NCI-H1930 (cell line): ENCODE data around the gene MCRS1.
A peak's percentile ranks its signal among the peaks of the same experiment; 100 is the strongest.

Experiments
- DNase-seq, 2 experiments: peaks; one replicate each; lab custom pipeline; 2025; lab: John Stamatoyannopoulos, UW

MCRS1 gene

DNA sequence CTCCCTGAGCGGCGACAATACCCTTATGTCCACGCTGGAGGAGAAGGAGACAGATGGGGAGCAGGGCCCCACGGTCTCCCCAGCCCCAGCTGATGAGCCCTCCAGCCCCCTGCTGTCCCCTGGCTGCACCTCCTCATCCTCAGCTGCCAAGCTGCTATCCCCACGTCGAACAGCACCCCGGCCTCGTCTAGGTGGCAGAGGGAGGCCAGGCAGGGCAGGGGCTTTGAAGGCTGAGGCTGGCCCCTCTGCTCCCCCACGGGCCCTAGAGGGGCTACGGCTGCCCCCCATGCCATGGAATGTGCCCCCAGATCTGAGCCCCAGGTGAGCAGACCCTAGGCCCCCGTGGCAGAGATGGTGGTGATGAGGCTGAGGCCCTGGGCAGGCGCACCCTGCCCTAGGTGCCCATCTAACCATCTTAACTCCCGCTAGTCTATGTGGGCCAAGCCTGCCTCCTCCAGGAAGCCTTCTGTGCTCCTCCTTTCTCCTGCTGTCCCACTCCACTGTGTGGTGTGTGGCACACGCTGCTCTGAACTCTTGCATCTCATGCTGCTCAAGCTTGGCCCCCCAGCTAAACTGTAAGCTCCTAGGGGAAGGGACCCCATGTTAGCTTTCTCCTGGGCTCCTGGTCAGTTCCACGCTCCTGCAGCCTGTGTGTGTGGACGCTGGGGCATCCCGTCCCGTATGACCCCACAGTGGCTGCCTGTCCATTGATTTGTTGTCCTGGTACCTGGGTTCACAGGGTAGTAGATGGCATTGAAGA lies 12.1 kb downstream of the MCRS1 start:
- no peak for DNase-seq

DNA sequence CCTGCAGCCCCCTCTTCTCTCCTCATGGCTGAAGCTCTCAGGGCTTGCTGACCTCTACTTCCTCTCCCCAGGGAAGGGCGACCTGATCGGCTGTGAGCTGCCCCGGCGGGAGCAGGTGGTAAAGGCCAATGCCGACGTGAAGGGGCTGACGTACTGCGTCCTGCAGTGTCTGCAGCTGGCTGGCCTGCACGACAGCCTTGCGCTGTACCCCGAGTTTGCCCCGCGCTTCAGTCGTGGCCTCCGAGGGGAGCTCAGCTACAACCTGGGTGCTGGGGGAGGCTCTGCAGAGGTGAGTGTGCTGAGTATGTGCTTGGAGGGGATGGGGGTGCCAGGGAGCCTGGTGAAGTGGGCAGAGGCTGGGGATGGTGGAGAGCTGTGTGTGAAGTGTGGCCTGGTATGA lies 13.7 kb downstream of the MCRS1 start:
- DNase-seq, result no peak

DNA sequence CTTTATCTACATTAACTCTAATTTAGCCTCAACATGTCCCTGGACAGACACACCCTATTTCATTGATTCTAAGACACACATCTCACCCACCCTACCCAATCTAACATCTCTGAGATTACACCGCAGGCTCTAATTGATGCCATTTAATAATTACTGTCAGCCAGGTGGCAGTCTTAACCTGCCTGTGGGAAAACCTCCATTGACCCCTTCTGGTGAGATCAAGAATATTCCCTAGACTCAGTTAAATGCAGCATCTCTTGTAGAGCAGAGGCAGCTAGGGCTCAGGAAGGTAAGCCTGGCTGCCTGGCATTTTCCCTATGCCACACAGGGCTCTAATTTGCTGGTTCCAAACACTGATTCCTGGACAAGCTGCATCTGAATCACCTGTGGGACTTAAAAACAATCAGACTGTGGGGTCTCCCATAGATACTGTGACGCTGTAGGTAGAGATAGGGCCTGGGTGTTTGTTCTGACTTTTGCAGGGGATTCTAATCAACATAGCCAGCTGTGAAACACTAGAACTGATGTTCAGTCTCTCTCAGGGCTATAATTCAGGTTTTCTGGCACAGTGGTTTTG lies 14.3 kb downstream of the MCRS1 start:
- peak; percentile 19 to 43 for DNase-seq

DNA sequence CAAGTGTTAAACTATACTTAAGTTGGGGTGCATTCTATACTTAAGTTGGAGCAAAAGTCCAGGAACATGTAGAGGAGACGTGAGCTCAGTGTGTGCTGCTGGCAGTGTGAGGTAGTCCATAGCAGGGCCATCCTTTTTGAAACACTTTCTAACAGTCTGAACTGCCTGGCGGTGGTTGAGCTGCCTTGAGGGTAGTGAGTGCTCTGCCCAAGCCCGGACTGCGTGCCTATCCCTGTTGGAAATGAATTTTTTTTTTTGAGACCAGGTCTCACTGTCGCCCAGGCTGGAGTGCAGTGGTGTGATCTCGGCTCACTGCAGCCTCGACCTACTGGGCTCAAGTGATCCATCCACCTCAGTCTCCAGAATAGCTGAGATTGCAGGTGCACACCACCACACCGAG lies 15.0 kb downstream of the MCRS1 start:
- no peak for DNase-seq

DNA sequence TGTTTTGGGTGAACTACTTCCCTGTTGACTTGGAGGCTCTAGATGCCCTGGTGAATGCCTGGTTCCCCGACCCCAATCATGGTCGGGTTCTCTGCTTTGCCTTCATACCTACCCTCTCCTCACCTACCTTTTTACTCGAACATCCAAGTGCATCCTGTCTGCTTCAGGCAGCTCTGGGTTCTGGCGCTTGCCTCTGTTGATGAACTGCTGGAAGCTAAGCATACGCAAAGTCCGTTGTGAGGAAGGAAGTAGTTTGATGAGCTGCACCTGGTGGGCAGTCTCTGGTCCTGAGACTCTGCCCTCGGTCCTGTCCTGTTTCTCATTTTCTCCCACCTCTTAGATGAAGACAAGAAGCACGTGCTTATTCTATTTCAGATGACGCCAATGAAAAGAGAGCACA lies 15.5 kb downstream of the MCRS1 start:
- DNase-seq, result no peak

DNA sequence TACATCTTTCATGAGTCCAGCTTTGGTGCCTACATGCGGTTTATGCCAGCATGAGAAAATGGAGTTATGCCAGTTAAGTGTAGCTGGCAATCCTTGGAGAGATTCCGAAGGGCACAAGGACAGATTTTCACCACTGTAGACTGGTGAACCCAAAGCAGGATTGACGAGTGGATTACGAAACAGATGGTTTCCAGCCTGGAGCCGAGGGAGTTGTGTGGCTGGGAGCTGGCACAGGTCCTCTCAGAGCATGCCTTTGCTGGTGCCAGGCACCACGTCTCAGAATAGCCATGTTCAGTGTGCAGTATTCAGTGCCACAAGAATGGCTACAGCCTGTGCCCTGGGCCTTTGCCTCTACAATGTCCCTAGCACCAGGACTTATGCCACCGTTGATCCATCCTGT lies 15.9 kb downstream of the MCRS1 start:
- no peak for DNase-seq

DNA sequence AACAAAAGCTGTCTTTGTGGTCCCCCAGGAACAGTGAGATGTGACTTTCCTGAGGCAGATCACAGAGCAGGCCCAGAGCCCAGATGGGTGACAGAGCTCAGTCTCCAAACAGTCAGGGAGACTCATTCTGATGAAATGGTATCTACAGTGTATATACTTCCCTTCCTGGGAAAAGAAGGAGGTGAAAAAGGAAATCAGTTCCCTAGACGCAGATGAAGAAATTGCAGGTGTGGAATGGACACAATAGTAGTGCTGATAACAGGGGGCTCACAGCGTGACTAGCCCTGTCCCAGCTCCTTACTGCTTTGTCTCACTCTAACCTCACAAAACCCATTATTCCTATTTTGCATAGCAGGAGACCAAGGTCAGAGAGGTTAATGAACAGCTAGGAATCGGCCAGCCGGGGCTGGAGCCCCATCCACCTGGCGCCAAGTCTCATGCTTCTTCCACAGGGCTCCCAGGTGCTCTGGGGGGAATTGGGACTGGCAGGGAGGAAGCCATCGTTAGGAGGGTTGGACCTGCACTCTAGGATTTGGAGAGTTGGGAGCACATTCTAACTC lies 17.2 kb downstream of the MCRS1 start:
- no peak for DNase-seq

DNA sequence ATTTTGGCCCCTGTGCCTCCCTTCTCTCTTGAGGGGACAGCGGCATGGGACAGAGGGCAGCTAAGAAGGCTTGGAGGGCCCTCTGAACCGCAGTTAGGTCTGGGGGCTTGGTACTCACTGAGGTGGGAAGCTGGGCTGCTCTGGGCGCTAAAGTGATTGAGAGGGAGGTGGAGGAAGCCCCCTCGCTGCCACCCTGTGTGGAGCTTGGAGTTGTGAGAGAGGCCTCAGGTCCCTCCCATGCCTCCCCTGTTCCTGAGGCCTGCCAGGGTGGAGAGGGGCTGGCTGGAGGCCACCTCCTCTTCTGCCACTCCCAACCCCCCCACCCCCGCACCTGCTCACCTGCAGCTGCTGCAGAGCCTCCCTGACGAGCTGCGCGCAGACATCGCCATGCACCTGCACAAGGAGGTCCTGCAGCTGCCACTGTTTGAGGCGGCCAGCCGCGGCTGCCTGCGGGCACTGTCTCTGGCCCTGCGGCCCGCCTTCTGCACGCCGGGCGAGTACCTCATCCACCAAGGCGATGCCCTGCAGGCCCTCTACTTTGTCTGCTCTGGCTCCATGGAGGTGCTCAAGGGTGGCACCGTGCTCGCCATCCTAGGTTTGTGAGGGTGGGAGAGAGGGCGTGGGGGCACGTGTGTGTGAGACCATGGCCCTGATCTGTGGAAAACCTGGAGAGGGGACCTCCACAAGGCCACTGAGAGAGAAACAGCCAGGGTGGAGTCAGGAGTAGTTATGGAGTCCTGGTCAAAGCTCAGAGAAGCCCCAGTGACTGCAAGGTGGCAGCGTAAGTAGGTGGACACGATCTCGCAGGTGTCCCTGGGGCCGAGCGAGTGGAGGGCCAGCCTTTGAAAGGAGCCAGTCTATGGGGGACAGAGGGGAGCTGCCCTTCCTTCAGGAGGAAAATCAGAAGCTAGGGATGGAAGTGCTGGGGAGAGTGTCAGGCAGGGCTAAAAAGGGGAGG lies 17.9 kb downstream of the MCRS1 start:
- no peak for DNase-seq

DNA sequence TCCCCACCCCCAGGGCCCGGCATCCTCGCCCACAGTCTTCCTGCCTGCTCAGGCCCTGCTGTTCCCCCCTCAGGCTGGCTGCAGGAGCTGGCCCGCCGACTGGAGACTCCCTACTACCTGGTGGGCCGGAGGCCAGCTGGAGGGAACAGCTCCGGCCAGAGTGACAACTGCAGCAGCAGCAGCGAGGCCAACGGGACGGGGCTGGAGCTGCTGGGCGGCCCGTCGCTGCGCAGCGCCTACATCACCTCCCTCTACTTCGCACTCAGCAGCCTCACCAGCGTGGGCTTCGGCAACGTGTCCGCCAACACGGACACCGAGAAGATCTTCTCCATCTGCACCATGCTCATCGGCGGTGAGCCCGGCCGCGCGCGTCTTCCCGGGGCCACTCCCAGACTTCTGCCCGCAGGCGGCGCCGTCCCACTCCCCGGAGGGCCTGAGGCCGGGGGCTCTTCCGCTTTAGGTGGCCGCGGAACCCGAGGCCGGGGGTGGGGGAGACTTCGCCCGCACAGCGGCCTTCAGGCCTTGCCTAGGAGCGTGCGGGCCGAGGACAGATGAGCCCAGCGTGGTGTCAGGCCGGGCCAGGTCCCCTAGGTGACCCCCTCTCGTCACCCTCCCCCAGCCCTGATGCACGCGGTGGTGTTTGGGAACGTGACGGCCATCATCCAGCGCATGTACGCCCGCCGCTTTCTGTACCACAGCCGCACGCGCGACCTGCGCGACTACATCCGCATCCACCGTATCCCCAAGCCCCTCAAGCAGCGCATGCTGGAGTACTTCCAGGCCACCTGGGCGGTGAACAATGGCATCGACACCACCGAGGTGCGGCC lies 18.9 kb downstream of the MCRS1 start:
- DNase-seq, result no peak

DNA sequence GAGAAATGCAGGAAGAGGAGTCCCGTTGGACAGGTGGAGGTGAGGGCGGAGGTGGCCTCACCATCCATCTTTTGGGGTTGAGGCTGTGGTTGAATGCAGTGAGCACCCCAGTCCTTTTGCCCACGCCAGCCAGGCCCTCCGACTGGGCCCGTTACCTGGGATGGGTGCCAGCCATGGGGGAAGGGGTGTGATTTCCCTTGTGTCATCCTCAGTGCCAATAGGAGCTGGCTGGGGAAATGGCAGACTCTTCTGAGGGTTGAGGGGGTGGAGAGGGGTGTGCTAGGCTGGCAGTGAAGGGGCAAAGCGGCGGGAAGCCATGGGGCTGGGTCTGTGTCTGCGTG lies 19.5 kb downstream of the MCRS1 start:
- no peak for DNase-seq

DNA sequence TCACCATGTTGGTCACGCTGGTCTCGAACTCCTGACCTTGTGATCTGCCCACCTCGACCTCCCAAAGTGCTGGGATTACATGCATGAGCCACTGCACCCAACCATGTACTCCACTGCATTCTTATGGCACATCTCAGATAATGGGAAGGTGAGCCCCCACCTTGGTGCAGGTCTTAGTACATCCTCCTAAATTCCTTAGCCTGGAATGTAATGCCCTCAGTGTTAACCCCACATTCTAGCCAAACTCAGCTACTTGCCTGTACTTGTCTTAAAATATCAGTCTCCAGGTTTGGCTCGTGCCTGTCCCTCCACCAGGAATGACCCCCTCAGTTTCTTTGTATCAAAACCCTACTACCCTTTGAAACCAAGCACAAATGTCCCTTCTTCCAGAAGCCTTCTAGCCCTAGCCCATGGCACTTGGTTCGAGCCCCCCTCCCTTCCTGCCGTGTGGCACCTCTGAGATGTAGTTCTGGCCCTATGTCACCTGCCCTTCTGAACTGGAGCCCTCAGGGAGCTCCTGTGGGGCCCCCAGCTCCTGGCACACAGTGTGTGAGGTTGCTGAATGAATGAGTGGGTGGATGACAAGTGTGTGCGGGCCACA lies 20.8 kb downstream of the MCRS1 start:
- no peak for DNase-seq

DNA sequence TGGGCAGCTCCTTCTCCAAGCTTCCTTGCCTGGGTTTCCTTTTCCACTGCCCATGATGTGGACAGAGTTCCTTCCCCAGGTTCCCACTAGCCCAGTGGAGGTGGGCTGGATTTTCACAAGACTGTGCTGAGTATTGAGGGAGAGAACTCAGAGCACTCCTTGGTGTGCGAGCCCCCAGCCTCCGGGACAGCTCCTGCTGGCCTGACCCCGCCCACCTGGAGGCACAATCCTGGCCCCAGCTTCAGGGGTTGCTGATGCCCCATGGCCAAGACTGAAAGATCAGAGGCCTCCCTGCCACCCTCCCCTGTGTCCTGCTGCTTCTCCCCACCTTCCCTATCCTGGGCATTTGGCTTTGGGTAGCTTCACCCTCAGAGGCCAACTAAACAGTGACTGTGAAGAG lies 21.5 kb downstream of the MCRS1 start:
- DNase-seq, result no peak

DNA sequence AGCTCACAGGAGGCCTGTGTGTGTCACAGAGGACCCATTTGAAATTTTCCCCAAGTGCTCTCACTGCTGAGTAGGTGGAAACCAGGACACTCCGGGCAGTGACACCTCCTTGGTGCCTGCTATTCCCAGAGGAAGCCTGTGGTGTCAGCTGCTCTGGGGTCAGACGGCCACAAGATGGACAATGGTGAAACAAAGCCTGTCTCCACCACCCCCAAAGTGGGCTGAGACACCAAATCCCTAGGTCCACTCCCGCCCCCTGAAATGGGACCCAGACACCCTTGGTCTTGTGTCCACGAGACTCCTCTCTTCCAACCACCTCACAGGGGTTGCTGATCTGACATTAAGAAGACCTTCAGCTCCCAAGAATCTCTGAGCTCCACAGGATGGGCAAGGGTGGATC lies 22.1 kb downstream of the MCRS1 start:
- no peak for DNase-seq

DNA sequence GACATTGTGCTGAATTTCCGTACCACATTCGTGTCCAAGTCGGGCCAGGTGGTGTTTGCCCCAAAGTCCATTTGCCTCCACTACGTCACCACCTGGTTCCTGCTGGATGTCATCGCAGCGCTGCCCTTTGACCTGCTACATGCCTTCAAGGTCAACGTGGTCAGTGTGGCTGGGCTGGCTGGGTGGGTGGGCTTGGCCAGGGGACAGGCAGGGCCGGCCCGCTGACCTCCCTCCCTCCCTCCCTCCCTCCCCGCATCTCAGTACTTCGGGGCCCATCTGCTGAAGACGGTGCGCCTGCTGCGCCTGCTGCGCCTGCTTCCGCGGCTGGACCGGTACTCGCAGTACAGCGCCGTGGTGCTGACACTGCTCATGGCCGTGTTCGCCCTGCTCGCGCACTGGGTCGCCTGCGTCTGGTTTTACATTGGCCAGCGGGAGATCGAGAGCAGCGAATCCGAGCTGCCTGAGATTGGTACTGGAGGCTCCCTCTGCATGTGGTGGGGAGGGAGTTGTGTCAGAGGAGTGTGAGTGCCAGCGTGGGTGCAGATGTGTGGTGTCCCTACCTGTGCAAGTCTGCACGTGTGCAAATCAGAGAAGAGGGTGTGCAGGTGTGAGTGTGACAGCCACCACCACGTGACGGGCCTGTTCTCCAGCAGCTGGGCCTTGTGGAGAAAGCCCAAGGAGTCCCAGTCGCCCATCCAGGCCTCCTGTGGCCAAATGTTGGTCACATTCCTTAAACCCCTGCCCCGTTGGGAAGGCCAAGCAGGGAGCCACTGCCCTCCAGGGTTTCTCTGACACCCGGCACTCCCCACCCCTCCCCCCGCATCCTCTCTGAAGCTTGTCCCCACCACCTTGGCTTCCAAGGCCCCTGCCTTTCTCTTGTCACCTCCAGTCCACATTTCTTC lies 23.8 kb downstream of the MCRS1 start:
- no peak for DNase-seq

DNA sequence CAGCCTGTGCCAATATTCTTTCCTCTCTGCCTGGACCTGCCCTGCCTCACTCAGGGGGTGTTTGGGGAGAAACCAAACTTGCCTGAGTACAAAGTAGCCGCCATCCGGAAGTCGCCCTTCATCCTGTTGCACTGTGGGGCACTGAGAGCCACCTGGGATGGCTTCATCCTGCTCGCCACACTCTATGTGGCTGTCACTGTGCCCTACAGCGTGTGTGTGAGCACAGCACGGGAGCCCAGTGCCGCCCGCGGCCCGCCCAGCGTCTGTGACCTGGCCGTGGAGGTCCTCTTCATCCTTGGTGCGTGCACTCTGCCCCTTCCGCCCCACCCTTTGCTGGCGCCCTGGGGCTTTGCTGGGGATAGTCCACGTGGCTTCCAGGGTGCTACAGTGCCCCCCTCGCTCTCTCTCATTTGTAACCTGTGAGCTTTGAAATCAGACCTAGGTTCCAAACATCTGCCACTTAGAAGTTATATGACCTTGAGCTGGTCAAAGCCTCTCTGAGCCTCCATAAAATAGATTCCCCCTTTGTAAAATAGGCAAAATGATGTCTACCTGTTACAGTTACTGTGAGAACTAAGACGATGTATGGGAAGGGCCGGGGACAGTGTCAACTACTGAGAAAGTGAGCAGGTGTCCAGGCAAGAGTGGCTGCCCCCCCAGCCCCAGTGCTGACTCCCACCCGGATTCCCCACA lies 24.6 kb downstream of the MCRS1 start:
- no peak for DNase-seq

DNA sequence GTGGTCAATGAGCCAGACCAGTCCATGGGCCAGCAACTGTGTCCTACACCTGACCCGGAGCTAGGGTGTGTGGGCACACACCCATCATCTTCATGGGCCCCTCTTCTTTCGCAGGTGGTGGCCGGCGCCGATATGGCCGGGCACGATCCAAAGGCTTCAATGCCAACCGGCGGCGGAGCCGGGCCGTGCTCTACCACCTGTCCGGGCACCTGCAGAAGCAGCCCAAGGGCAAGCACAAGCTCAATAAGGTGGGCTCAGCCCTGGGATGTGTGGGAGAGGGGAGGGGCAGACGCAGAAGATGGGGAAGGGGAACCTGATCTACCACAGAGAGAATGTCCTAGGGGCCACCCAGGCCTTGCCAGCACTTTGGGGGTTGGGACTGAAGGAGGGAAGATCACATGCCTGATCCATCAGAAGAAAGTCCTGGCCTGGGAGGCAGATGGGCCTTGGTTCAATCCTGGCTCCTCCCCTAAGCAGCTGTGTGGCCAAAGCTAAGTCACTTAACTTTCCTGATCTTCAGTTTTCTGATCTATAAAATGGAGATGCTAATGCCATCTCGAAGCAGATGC lies 25.3 kb downstream of the MCRS1 start:
- no peak for DNase-seq

DNA sequence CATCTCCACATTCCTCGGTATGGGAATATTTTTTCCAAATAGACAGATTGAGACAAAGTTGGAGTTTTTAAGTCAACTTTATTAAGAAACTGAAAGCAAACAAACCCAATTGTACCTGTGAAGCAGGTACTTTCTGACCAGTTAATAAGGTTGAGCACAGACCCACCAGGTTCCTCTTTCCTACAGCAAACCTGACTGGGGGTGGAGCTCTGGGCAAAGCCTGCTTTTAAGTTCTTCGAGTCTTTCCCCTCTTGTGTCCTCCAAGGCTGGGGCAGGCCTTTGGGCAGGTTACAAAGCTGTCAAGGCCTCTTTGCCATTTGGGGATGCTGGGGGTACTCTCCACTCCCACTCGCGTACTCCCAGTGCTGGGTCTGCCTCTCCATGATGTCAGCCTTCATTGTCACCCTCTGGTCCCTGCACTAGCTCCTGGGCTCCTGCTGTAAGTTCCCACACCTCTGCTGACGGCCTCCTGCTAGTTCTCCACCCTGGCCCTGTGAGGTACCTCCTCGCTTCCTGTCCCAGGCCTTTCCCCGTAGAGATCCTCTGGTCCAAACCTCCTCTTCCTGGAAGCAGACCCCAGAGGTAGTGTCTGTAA lies 25.9 kb downstream of the MCRS1 start:
- DNase-seq, result no peak

DNA sequence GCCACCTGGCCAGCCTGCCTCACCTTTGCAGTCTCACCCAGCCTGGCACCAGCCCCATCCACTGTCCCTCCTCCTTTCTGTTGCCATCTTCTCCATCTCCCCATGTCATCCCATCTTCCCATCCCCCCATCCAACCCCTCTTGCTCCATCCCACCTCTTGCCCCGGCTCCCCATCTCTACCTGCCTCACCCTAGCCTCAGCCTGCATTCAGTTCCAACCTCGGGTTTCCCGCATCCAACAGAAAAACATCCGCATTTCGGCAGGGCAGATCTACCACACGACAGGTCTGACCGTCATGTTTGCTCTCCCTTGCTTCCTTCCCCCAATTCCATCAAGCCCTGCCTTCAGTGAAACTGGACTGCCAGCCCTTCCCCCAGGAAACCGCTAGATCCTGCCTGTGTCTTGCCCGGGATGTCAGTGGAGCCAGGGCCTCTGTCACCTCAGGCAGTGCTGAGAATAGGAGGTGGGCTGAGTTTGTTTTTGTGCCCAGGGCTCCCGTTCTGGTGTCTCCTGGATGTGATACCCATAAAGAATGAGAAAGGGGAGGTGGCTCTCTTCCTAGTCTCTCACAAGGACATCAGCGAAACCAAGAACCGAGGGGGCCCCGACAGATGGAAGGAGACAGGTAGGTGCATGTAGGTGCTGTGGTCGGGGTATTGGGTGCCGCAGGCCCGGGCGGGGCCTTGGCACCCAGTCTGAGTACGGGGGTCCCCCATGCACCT lies 26.6 kb downstream of the MCRS1 start:
- DNase-seq, result no peak
